ENCODE results near the gene KATNBL1. TPM values are rescaled to one million over a fixed set of nuclear protein-coding genes. Genes with fewer than 3 reads are reported as not detected.
"Not testable (repeated sequence)": the region's sequence is repeated elsewhere in the genome, so short reads cannot be mapped to it uniquely, and the experiment has no call there.

KATNBL1 gene
- polyA plus RNA-seq, 1 of the 3 experiments (the other 2 are of a cell fraction), result 13.8 TPM

DNA sequence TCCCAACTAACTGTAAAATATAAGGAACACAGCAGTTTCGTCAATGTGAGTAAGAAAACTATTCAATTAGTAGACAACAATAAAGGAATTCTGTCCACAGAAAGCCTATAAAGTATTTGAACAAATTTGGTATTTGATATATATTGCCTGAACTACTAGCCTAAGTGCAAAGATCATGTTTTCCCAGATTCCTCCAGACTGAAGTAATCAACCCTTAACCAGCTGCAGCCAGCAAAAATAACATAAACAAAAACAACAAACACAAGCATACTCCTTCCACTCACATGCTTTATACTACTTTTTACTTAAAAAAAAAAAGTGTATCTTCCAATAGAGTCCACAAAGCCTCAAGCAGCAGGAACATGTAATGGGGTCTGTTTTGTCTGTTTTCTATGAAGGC is 84.0 kb downstream of the KATNBL1 start (continued):
- TF ChIP-seq, protein P1, sequence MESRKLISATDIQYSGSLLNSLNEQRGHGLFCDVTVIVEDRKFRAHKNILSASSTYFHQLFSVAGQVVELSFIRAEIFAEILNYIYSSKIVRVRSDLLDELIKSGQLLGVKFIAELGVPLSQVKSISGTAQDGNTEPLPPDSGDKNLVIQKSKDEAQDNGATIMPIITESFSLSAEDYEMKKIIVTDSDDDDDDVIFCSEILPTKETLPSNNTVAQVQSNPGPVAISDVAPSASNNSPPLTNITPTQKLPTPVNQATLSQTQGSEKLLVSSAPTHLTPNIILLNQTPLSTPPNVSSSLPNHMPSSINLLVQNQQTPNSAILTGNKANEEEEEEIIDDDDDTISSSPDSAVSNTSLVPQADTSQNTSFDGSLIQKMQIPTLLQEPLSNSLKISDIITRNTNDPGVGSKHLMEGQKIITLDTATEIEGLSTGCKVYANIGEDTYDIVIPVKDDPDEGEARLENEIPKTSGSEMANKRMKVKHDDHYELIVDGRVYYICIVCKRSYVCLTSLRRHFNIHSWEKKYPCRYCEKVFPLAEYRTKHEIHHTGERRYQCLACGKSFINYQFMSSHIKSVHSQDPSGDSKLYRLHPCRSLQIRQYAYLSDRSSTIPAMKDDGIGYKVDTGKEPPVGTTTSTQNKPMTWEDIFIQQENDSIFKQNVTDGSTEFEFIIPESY (IDR thresholded peaks at IDR 0.05; ENCODE audit: borderline replicate concordance, low read depth), result no peak
- no peak for TF ChIP-seq SMC3 (IDR thresholded peaks at IDR 0.05; ENCODE audit: low read depth, low read length)
- TF ChIP-seq ELF1 (IDR thresholded peaks at IDR 0.05), result no peak
- no peak for TF ChIP-seq CHD2 (IDR thresholded peaks at IDR 0.05; ENCODE audit: low read length, partially characterized antibody)

DNA sequence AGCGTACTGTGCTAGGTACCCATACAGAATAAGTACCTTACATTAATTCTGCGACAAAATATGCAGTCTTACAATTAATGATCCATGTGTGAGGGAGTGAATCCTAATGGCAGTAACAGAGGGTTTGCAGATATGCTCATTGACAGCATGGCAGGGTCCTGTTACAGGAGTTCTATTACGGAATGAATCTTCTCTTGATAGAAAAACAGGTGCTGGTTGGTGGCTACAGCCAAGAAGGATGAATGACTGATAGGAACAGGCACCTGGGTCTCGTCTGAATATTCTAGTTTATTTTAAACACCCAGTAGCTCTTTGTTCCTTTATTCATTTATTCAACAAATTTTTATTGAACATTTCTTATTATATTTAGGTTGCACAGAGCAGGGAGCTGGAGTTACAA is 85.2 kb downstream of the KATNBL1 start:
- no peak overlapping the region for H3K27ac ChIP-seq (ENCODE audit: low read depth in 2 of 2, low read length in 1 of 2)
- H3K4me3 ChIP-seq (ENCODE audit: low read depth in 2 of 2, low read length in 1 of 2), result no peak overlapping the region
- CTCF ChIA-PET, result interaction anchor here (3.4 kb wide), 1 partner anchor 15 kb away, joined by 21 read pairs; no protein-coding TSS in a partner anchor
- POLR2A ChIA-PET, result no interaction called here
- no peaks in the 10 kb centered on the region for H3K9me3 ChIP-seq
- H3K79me2 ChIP-seq (ENCODE audit: insufficient read depth), result no peaks in the 10 kb centered on the region
- WGBS (ENCODE audit: low lambda C conversion rate), result 80% methylated on average over 4 of the region's 4 CpGs
- H2AFZ ChIP-seq (ENCODE audit: low read depth), result no peak overlapping the region
- H3K27me3 ChIP-seq (ENCODE audit: insufficient read depth), result no peaks in the 10 kb centered on the region
- peaks cover 4% of the 10 kb centered on the region for H3F3A ChIP-seq (replicated peaks; ENCODE audit: insufficient read depth)
- no peaks in the 10 kb centered on the region for H4K20me1 ChIP-seq (ENCODE audit: insufficient read depth)
- no peak overlapping the region for H3K9ac ChIP-seq
- no peaks in the 10 kb centered on the region for H3K9me2 ChIP-seq
- H3K4me1 ChIP-seq (ENCODE audit: control insufficient read depth in 1 of 2, insufficient read depth in 2 of 2, low read depth in 1 of 2, low read length in 1 of 2), result no peaks in the 10 kb centered on the region
- no peak for DNase-seq
- TF ChIP-seq FOXM1 (IDR thresholded peaks at IDR 0.05; ENCODE audit: low read depth), result no peak
- TF ChIP-seq TCF12 (IDR thresholded peaks at IDR 0.05), result no peak
- TF ChIP-seq POLR2AphosphoS5 (IDR thresholded peaks at IDR 0.05; ENCODE audit: low read depth, low read length), result no peak
- no peaks in the 10 kb centered on the region for H3K36me3 ChIP-seq (replicated peaks in 1 of 2; ENCODE audit: control insufficient read depth in 1 of 2, insufficient read depth in 2 of 2, low read length in 1 of 2)
- no peak overlapping the region for H3K4me2 ChIP-seq

DNA sequence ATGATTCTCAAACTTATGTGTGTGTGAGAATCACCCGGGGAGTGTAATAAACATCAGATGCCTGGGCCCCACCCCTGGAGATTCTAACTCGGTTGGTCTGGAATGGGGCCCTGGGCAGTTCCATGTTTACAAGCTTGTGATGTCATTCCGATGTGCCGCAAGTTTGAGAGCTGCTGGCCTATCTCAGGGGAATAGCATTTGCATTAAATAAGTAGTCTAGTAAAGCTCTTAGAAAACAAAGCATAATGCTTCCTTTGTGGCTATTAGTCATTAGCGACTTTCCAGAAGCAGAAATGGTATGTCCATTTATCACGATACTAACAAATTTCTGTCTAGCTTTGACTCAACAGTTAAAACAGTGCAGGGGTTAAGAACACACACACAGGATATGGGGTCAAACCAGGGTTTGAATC is 87.1 kb downstream of the KATNBL1 start:
- Histone ChIP-seq H3K4me2 (no peak overlapping the region; the same call in 1 of the 2 replicates), H3K4me3 (ENCODE audit: low read depth in 2 of 2, low read length in 1 of 2) (no peak overlapping the region), H3K27ac (ENCODE audit: low read depth in 2 of 2, low read length in 1 of 2) (peak overlapping the region in 1 of 2 experiments; percentile 37; a peak in 1 of 4 replicates), H3K27me3 (ENCODE audit: insufficient read depth) (no peaks in the 10 kb centered on the region), H3K9me2 (no peaks in the 10 kb centered on the region), H3K9me3 (no peaks in the 10 kb centered on the region), H2AFZ (ENCODE audit: low read depth) (0 out of 2 replicates have a peak overlapping the region, but pooled peaks have one; percentile 3), H3K79me2 (ENCODE audit: insufficient read depth) (no peaks in the 10 kb centered on the region), H3K36me3 (replicated peaks in 1 of 2; ENCODE audit: control insufficient read depth in 1 of 2, insufficient read depth in 2 of 2, low read length in 1 of 2) (no peaks in the 10 kb centered on the region), H3F3A (replicated peaks; ENCODE audit: insufficient read depth) (peaks cover 4% of the 10 kb centered on the region), H4K20me1 (ENCODE audit: insufficient read depth) (no peaks in the 10 kb centered on the region), H3K9ac (no peak overlapping the region), H3K4me1 (ENCODE audit: control insufficient read depth in 1 of 2, insufficient read depth in 2 of 2, low read depth in 1 of 2, low read length in 1 of 2) (no peaks in the 10 kb centered on the region)
- DNase-seq, result no peak
- TF ChIP-seq, protein P2, sequence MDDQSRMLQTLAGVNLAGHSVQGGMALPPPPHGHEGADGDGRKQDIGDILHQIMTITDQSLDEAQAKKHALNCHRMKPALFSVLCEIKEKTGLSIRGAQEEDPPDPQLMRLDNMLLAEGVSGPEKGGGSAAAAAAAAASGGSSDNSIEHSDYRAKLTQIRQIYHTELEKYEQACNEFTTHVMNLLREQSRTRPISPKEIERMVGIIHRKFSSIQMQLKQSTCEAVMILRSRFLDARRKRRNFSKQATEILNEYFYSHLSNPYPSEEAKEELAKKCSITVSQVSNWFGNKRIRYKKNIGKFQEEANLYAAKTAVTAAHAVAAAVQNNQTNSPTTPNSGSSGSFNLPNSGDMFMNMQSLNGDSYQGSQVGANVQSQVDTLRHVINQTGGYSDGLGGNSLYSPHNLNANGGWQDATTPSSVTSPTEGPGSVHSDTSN (IDR thresholded peaks at IDR 0.05), result 0 out of 2 replicates have a peak, but pooled peaks have one; percentile 26
- TF ChIP-seq, protein P3, sequence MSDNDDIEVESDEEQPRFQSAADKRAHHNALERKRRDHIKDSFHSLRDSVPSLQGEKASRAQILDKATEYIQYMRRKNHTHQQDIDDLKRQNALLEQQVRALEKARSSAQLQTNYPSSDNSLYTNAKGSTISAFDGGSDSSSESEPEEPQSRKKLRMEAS (IDR thresholded peaks at IDR 0.05; ENCODE audit: low read depth), result no peak
- ChIA-PET POLR2A (no interaction called here), CTCF (interaction anchor here (2.2 to 3.4 kb wide), 2 partner anchors 13 to 87 kb away, joined by 5 to 21 read pairs; partner anchors contain the start of gene KATNBL1)
- WGBS (ENCODE audit: low lambda C conversion rate), result 64% methylated on average over 6 of the region's 6 CpGs

DNA sequence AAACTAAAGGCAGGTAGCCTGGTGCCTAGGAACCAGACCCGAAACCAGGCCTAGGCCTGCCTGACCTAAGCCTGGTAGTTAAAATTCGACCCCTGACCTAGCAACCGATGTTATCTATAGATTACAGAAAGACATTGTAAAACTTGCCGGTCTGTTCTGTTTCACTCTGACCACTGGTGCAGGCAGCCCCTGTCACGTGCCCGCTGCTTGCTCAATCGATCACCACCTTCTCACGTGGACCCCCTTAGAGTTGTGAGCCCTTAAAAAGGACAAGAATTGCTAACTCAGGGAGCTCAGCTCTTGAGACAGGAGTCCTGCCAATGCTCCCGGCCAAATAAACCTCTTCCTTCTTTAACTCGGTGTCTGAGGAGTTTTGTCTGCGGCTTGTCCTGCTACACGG is 88.1 kb downstream of the KATNBL1 start:
- WGBS (ENCODE audit: low lambda C conversion rate), result 85% methylated on average over 12 of the region's 12 CpGs
- POLR2A ChIA-PET; H3K4me1 ChIP-seq (ENCODE audit: control insufficient read depth in 1 of 2, insufficient read depth in 2 of 2, low read depth in 1 of 2, low read length in 1 of 2); H3K9ac ChIP-seq; H3K36me3 ChIP-seq (replicated peaks in 1 of 2; ENCODE audit: control insufficient read depth in 1 of 2, insufficient read depth in 2 of 2, low read length in 1 of 2); H3K4me2 ChIP-seq; H3K4me3 ChIP-seq (ENCODE audit: low read depth in 2 of 2, low read length in 1 of 2); H3F3A ChIP-seq (replicated peaks; ENCODE audit: insufficient read depth); H3K27me3 ChIP-seq (ENCODE audit: insufficient read depth); H4K20me1 ChIP-seq (ENCODE audit: insufficient read depth); DNase-seq; H2AFZ ChIP-seq (ENCODE audit: low read depth); H3K9me3 ChIP-seq; H3K9me2 ChIP-seq; H3K79me2 ChIP-seq (ENCODE audit: insufficient read depth): not testable (repeated sequence)
- CTCF ChIA-PET, result interaction anchor here (2.2 kb wide), 1 partner anchor 88 kb away, joined by 5 read pairs; the partner anchor contains the start of gene KATNBL1
- H3K27ac ChIP-seq (ENCODE audit: low read depth in 2 of 2, low read length in 1 of 2), result peak overlapping the region in 1 of 2 experiments; percentile 37; a peak in 1 of 4 replicates

DNA sequence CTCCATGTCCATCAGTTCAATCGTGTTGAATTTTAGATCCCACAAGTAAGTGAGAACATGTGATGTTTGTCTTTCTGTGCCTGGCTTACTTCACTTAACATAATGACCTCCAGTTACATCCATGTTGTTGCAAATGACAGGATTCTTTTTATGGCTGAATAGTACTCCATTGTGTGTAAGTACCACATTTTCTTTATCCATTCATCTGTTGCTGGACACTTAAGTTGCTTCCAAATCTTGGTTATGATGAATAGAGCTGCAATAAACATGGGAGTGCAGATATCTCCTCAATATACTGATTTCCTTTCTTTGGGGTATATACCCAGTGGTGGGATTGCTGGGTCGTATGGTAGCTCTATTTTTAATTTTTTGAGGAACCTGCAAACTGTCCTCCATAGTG is 89.5 kb downstream of the KATNBL1 start:
- H3K9me2 ChIP-seq; H3K79me2 ChIP-seq (ENCODE audit: insufficient read depth); POLR2A ChIA-PET: not testable (repeated sequence)

More for the DNA sequence above, 89.5 kb downstream of the KATNBL1 start:
- not testable (repeated sequence) for H3K27me3 ChIP-seq (ENCODE audit: insufficient read depth); H3K27ac ChIP-seq (ENCODE audit: low read depth in 2 of 2, low read length in 1 of 2); H3K36me3 ChIP-seq (replicated peaks in 1 of 2; ENCODE audit: control insufficient read depth in 1 of 2, insufficient read depth in 2 of 2, low read length in 1 of 2); H3K4me2 ChIP-seq; H3K4me1 ChIP-seq (ENCODE audit: control insufficient read depth in 1 of 2, insufficient read depth in 2 of 2, low read depth in 1 of 2, low read length in 1 of 2); H3K9ac ChIP-seq; H3F3A ChIP-seq (replicated peaks; ENCODE audit: insufficient read depth); H2AFZ ChIP-seq (ENCODE audit: low read depth); H3K9me3 ChIP-seq; DNase-seq; H4K20me1 ChIP-seq (ENCODE audit: insufficient read depth); H3K4me3 ChIP-seq (ENCODE audit: low read depth in 2 of 2, low read length in 1 of 2)
- 31% methylated on average over 2 of the region's 2 CpGs for WGBS (ENCODE audit: low lambda C conversion rate)
- CTCF ChIA-PET, result interaction anchor here (1.3 kb wide), 1 partner anchor 10 kb away, joined by 3 read pairs; no protein-coding TSS in a partner anchor
